GM19099 (cell line): Measurements from ENCODE around the gene SPSB1.

ENCODE experiments used
- POLR2A ChIP-seq: IDR thresholded peaks from 3 replicates; pipeline ENCODE4 v1.6.1; 2011; ENCODE audit warnings: low read depth; ENCODE audit not compliant: insufficient read length; ENCODE audit errors: extremely low read depth

SPSB1 gene

DNA sequence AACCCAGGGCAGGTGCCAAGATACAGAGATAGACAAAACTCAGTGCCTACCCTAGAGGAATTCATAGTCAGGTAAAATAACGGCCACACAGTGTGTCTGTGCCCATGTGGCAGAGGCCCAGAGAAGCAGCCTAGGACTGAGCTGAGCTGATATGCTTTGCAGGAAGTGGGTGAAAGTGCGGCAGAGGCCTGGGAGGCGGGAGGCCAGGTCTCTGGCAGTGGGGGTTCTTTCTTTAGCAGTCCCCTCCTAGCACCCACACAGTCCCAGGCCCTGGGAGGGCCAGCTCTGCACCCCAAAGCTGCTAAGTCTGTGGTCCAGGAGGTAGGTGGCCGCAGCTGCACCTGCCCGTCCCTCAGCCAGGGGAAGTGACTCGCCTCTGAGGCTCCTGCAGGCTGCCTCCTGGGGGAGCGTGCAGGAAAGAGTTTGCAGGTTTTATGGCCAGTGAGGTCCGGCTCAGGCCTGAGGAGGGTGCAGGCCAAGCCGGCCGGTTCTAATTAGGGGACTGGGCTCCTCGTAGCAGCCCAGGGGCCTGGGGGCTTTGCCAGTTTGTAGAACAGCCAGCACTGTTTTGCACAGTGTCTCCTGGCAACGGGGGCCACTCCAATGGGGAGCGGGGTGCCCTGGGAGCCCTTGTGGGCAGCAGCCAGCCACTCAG lies 107.9 kb downstream of the SPSB1 start:
- no peak for TF ChIP-seq POLR2A

DNA sequence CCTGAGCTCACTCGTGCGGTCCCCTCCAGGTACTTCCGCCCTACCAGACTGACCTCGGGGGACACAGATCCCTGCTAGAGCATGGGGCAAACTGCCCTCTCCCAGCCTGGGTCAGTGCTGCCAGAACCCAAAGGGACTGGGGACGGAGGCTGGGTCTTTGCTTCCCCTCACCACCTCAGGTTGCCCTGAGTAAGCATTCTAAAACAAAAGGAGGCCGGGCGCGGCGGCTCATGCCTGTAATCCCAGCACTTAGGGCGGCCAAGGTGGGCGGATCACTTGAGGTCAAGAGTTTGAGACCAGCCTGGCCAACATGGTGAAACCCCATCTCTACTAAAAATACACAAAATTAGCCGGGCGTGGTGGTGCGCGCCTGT lies 108.4 kb downstream of the SPSB1 start:
- no peak for TF ChIP-seq POLR2A

DNA sequence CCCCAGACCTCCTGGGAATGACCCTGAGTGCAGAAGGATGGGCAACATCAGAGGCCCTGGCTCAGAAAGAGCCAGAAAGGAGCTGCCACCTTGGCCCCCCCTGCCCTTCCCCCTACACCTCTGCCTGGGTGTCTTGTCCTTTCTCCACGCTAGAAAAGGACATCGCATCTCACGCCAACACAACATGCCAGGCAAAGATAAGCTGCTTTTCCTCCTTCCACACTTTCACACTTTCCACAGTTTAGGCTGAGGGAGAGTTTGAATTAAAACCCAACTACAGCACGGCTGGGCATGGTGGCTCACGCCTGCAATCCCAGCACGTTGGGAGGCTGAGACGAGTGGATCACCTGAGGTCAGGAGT lies 109.5 kb downstream of the SPSB1 start:
- no peak for TF ChIP-seq POLR2A

DNA sequence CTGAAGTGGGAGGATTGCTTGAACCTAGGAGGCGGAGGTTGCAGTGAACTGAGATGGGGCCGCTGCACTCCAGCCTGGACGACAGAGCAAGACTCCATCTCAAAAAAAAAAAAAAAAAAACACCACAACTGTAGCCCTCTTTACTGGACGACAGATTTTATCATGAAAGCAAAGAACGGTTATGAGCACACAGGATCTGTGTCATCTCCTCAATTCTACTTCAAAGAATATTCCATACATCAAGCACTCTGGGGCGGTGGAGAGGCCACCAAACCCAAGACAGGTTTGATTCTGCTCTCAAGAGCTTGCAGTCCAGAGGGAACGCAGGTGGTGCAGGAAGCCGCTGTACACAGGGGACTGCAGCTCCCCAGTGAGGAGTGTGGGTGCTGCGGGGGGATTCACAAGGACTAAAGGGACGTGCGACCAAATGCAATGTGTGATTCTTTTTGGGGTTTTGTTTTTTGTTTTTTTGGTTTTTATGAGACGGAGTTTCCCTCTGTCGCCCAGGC lies 110.1 kb downstream of the SPSB1 start:
- TF ChIP-seq POLR2A = no peak

DNA sequence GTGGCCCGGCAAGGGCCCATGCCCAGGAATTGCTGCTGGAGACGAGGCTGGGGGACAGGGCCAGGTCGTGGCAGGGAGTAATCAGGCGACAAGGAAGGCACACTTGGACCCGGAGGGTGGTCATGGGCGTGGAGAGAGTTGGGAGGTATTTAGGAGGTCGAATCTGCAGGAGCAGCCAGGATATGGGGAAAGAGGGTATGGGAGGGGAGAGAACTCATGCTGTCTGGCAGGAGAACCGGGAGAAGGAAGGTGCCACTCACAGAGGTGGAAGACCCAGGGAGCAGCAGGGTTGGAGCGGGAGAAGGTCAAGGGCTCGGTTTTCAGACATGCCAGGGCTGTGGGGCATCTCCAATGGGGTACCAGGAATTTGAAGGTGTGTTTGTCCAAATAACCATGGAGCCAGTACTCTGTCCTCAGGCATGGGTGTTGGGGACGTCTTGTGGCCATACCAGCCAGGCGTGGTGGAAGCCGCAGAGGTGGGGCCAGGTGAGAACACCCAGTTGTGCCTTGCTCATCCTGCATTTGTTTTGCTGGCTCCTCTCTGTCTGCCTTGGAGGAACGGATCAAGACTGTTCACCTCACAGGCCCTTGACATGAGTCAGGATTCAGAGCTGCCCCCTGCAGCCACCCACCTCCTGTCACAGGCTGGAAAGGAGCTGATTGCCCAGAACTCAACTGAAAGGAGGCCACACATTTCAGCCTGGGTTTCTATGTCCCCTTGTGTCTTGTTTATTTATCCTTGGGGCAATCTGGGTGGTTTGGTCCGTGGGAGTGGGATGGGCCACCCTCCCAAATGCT lies 111.6 kb downstream of the SPSB1 start:
- no peak for TF ChIP-seq POLR2A

DNA sequence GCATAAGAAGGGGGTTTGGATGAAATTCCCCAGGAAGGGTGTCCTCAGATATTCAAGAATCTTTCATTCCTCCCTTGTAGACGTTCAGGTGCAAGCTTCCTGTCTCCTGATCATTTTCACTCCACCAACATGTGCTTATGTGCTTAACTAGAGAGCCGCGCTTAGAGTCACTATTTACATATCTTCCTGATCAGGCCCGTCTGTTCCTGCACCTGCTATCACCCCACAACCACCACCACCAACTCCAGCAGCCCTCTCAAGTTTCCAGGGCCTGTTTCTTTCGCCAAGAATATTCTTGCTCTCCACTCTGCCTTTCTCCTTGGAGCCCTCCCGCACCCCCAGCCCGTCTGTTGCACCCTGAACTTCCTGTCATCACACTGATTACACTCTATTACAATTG lies 113.4 kb downstream of the SPSB1 start:
- no peak for TF ChIP-seq POLR2A

DNA sequence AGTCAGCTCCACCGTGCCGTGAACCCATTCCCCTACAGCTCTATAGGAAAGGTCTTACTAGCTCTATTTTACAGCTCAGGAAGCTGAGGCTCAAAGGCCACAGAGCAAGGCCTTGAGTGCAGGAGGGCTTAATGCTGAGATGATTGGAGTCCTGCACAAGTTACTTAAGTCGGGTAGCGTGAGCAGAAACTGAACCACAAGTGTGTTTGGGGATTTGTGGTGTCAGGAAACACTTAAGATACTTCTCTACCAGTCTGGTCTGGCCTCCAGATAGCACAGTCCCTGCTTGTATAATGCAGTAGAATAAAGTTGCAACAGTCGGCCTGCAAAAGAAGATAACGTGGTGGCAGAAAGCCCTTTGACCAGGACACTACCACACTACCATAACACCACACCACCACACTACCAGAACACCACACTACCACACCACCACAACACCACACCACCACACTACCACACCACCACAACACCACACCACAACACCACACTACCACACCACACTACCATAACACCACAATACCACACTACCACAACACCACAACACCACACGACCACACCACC lies 118.1 kb downstream of the SPSB1 start:
- TF ChIP-seq POLR2A = no peak

DNA sequence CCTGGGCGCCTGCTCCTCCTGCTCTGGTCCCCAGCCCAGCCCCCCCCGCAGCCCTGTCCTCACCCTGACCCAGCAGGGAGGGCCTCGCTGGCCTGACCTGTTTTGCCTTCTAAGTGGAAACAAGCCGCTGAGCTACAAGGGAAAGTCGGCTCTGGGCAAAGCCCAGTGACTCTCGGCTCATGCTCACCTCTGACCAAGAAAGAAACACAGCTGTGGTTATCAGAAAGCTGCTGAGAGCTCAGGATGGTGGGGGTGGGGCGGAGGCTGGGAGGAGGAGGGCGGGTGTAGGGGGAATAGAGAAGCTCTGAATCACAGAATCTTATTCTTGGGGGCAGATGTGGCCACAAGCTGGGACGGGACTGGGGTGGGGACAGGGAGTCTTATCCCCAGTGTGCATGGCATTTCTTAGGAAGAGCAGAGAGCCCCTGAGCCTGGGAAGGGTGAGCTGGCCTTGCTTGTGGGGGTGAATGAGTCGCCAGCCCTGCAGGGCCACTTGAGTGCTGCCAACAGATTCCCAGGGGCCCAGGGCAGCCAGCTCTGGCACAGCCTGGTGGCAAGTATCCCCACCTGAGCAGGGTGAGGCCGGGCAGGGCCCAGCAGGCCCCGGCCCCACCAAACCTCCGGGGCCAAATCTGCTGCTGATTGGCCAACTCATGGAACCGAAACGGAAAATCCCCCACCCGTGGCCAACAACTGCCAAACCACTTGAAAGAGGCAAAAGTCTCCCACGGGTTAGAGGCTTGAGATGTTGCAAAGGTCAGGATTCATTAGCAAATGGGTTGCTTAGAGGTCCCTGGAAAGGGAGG lies 120.6 kb downstream of the SPSB1 start:
- no peak for TF ChIP-seq POLR2A

DNA sequence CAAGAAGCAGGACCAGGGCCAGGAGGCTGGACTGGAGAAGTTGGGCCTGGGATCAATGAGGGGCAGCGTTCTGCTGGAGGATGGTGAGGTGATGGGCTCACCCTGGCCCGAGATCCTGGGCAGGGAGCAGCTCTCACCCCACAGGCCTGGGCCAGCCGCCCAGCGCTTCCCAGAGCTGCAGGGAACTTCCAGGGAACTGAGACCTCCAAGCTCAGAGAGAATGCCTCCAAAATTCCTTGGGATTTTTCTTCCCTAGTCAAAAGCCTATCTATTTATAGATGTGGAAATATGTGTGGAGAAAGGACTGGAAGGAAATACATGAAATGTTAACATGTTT lies 121.2 kb downstream of the SPSB1 start:
- TF ChIP-seq POLR2A = no peak

DNA sequence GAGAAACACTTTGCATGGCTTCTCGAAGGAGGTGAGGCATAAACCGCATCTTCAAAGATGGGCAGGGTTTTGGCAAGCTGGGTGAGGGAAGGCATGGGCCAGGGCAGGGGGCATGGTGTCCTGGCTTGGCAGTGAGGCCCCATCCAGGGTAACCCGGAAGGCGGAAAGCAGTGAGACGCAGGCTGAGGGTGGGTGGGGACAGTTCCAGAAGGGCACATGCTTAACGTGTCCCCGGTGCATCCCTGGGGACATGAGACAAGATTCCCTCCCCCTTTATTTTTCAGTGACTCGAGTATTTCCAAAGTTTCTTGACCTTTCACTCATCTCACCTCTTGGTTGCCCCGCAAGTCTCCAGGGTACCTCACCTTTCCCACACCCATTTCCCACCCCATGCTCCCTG lies 123.8 kb downstream of the SPSB1 start:
- TF ChIP-seq POLR2A = no peak

DNA sequence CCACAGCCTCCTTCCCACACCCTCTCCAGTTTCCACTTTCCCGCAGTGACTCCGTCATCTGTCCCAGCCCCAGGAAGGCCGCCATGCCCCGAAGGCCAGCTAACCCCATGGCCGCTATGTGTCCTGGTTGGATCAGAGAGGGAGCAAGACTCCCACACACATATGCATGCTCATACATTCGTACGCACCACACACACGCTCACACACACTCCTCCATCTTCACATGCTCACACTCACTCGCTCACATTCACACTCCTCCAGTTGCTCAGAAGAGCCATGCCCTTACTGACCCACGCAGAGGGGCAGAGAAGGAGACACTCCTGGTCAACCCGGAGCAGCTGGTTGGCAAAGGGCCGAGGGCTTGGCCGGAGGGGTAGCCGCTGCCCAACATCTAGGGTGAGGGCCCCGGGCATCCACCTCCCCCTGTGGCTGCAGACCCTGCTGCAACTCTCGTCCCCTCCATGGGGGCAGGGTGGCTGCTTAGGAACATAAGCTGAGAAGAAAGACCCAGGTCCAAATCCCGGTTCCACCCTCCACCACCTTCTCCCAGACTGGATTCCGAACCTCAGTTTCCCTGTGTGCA lies 124.3 kb downstream of the SPSB1 start:
- TF ChIP-seq POLR2A = no peak

DNA sequence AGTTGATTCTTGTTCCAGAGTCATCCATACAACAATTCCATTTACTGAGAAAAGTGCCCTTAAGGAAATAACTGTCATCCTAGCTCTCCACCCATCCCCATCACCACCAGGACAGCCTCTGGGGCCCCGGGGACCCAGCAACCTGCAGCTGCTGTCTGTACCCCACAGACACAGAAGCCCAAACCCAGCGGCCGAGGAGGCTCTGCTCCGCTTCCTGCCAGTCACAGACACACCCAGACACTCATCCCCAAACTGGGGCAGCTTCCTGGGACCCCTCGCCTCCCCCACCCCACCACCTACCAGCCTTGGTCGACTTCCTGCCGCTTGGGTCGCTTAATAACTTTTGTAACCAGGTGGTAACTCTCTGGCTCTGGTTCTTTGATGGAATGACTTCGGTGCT lies 125.0 kb downstream of the SPSB1 start:
- TF ChIP-seq POLR2A = no peak

DNA sequence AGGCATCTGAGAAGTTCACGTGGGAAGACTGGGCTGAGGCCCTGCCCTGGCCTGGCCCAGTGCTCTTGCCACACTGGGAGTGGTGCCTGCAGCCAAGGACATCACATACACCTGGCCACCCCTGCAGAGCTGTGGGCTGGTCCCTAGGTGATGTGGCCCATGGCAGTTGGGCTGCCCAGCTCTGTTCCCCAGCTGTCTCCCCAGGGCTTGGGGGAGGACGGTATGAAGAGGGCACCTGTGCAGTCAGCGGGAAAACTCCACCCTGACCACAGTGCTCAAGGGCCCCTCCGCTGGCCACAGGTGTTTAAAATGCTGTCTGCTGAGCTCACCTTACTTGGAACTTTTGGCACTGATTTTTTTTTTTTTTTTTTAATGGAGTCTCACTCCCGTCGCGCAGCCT lies 126.2 kb downstream of the SPSB1 start:
- no peak for TF ChIP-seq POLR2A
